ENCODE data around the gene CYTH3. TPM values are rescaled to one million over a fixed set of nuclear protein-coding genes. Genes with fewer than 3 reads are reported as not detected.
"Not testable (repeated sequence)": the region's sequence is repeated elsewhere in the genome, so short reads cannot be mapped to it uniquely, and the experiment has no call there.

The CYTH3 gene
- total RNA-seq, 1 donor from 2014 or later = 14.9 TPM

GRCh38 chr7:6283391-6284054 is 11.1 kb upstream of the CYTH3 start:
- DNase-seq (ENCODE audit: low spot score) = not testable (repeated sequence)

- DNase-seq (ENCODE audit: low spot score) = no peak
These were observed 7.5 kb upstream of the CYTH3 start for GRCh38 chr7:6279937-6280336.

- no peak for DNase-seq (ENCODE audit: low spot score)
These were observed 6.9 kb upstream of the CYTH3 start for GRCh38 chr7:6279341-6279740.

GRCh38 chr7:6278749-6279310 is 6.4 kb upstream of the CYTH3 start:
- no peak for DNase-seq (ENCODE audit: low spot score)

GRCh38 chr7:6277476-6277875 is 5.1 kb upstream of the CYTH3 start:
- no peak for DNase-seq (ENCODE audit: low spot score)

- no peak for DNase-seq (ENCODE audit: low spot score)
These were observed 4.5 kb upstream of the CYTH3 start for GRCh38 chr7:6276911-6277408.

DNA sequence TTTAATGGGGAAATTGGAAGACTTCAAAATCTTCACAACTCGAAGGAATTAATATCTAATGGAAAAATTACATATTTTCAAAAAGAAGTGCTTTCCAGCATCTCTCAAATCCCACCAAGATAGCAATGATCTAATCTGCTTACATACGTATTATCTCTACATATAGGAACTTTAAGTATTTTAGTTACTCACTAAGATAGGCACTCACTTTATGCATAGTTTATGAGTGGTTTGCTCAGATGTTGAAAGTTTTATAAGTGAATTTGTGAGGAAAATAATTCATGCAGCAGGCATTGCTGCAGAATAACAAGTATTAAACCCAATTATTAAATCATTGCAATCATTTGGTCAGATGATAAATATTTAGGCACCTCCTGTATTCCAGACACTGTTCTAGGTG is 2.3 kb upstream of the CYTH3 start:
- DNase-seq (ENCODE audit: low spot score) = no peak

DNA sequence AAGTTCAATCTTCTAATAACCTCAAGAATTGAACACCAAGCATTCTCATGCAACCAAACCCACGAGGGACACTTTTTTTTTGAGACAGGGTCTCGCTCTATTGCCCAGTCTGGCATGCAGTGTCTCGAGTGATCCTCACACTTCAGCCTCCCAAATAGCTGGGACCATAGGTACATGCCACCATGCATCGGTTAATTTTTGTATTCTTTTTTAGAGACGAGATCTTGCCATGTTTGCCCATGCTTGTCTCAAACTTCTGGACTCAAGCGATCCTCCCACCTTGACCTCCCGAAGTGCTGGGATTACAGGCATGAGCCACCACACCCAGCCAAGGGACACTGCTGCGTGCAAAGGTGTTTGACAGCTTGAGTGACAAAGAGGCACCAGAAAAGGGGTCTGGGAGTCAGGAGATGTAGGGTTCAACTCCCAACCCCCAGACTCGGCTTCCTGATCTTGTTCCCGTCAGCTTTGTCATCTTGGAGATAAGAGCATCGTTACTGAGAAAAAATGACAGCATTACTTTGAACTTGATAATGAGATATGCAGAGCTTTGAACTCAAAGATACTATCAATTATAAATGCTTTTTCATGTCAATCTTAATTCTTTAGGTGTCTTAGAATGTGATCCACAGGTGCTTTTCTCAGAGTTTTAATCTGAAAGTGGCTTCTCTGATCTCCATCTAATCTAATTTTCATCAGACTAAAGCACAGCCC is 1.6 kb upstream of the CYTH3 start:
- no peak for DNase-seq (ENCODE audit: low spot score)

- DNase-seq (ENCODE audit: low spot score) = peak; percentile 53
These were observed 985 bp upstream of the CYTH3 start for GRCh38 chr7:6273380-6273837.

DNA sequence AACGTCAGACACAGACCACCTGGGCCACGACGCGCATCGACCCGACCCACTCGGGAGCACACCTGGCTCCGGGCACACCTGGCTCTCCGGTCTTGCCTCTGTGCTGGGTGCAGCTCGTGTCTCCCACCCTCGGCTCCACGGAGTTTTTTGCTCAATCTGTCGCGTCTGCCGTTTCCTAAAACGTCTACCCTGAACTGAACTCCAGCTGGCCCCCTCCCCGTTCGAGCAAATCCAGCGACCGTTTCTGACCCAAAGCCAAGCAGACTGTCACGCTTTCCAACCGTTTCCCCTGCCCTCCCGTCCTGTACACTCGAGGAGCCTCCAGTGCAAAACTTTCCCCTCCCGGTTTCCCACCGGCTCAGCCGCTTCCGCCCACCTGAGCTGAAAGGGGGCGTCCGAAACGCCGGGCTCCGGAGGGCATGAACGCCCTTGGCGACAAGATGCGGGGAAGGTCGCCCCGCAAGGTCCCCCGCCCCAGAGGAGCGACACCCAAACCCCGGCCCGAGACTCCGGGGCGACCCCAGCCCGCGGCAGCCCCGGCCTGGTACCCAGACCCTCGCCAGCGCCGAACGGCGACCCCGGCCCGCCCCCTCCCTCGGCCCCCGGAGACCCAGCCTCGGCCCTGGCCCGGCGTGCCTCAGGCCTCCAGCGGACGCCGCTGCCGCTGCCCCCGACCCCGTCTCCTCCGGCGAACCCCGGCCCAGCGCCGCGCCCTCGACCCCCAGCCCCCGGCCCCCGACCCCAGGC is 557 bp downstream of the CYTH3 start:
- DNase-seq (ENCODE audit: low spot score) = no peak

- peak; percentile 54 for DNase-seq (ENCODE audit: low spot score)
These were observed 1.3 kb downstream of the CYTH3 start for GRCh38 chr7:6271060-6271658.

DNA sequence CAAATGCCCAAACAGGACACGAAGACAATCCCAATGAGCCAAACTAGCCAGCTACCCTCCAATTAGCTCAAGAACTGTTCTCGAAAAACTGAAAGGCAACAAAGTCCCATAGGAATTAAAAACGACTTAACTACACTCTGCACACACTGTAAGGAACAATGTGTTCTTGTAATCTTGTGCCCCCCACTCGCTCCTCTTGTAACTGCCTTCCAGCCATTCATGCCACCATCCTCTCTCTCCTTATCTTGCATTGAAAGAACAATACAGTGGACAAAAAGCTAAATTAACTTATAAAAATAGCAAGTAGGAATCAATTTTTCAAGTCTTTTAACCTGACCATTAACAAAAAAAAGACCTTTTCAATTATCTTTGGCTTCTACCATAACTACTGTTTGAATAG is 2.9 kb downstream of the CYTH3 start:
- no peak for DNase-seq (ENCODE audit: low spot score)

DNA sequence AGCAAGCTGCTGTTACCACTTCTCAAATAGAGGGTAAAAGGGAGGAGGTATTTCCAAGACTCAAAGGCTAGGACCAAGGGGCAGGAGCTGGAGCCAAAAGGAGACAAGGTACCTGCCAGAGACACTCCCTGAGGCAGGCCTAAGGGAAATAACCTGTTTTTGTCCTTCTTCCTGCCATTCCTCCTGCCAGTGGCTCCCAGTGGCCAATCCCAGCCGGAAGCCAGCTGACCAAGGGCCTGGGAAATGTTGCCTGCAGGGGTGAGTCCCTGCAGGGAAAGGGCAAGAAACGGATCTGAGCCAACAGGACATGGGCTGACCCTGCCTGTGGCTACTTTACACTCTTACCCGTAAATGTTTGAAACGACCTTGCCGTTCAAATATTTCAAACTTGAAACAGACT is 3.5 kb downstream of the CYTH3 start:
- DNase-seq (ENCODE audit: low spot score) = no peak

DNA sequence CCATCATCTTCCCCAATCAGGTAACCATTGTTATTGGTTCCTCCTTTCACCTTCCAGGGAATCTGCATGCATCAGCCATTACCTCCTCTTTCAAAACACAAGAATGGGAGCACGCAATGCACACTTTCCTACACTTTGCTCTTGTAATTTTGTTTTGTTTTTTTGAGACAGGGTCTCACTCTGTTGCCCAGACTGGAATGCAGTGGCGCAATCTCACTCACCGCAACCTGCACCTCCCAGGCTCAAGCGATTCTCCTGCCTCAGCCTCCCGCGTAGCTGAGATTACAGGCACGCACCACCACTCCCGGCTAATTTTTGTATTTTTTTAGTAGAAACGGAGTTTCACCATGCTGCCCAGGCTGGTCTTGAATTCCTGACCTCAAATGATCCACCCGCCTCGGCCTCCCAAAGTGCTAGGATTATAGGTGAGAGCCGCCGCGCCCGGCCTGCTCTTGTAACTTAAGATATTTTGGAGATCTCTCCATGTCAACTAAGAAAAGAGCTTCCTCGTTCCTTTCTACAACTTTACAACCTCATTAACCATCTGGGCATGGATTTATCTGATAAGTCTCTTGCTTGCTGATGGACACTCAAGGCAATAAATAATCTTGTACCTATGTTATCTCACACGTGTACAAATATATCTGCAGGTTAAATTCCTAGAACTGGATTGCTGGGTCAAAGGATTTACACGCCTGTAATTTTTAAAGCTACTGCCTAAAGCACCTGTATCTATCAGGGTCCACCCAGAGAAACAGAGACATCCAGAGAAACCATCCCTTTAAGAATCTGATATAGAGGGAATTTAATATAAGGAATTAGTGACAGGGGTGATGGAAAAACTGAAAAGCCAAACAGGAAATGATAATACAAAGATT is 4.2 kb downstream of the CYTH3 start:
- DNase-seq (ENCODE audit: low spot score) = no peak

DNA sequence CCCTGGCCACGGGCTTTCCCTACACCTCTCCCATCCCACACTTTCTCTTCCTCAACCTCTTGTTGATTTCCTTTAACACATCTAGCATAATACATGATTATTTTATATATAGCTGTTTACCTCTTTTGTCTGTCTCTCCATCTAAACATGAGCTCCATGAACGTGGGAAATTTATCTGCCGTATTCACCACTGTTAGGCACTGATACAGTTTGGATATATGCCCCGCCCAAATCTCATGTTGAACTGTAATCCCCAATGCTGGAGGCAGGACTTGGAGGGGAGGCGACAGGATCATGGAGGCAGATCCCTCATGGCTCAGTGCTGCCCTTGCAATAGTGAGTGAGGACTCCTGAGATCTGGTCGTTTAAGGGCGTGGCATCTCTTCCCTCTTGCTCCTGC is 5.7 kb downstream of the CYTH3 start:
- no peak for DNase-seq (ENCODE audit: low spot score)

GRCh38 chr7:6262221-6262620 is 10.2 kb downstream of the CYTH3 start:
- DNase-seq (ENCODE audit: low spot score) = no peak

DNA sequence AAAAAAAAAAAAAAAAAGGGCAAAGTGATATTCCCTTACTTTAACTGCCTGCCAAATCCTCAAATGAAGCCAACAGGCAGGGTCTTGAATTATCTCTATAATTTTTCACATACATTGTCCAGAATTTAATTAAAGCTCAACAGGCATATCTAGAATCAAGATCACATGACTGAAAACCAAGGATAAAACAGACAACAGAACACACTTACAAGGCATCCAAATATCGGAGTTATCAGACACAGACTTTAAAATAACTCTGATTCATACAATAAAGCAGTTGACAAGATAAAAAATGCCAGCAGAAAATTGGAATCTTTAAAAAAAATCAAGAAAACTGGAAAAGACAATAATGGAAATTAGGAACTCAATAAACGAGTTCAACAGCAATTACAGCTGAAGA is 10.7 kb downstream of the CYTH3 start:
- DNase-seq (ENCODE audit: low spot score) = no peak

DNA sequence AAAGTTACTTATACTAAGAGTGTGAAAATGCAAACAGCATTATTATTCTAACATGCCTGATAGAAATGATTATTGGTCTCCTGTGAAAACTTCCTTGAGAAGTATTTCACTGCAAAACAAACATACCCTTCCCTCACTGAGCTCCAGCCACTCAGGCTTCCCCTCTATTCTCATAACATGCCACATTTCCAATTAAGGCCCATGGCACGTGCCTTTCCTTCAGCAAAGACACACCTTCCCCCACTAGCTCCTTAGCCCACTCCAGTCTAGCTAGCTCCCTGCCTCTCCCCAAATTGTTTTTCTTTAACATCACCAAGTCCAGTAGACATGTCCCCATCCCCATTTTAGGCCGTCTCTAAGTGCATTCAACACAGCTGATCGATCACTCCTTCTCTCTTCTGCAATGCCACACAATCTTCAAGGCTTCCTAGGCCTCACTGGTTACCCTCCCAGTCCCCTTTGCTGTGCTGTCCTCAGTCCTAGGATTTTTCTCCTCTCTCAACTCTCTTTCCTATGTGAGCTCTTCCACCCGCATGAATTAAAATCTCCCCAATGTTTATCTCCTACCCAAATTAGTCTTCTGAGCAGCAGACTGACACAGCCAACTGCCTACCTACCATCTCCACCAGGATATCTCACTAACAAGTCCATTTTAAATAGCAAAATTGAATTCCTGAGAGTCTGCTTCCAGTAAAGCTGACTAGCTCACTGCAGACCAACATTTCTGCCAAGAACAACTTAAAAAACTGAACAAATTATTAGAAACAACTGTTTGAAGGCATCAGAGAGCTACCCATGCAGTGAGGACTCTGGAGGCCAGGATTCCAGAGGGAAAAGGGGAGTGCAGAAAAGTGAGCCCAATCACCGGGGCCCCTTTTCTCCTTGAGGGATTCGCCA is 11.9 kb downstream of the CYTH3 start:
- DNase-seq (ENCODE audit: low spot score) = no peak

- no peak for DNase-seq (ENCODE audit: low spot score)
These were observed 13.2 kb downstream of the CYTH3 start for GRCh38 chr7:6259257-6259656.

All from ureter (tissue), 1 donor.